GM12878 (cell line): ENCODE measurements around the gene GLG1. TPM values are rescaled to one million over a fixed set of nuclear protein-coding genes. Genes with fewer than 3 reads are reported as not detected.
"Not testable (repeated sequence)": the region's sequence is repeated elsewhere in the genome, so short reads cannot be mapped to it uniquely, and the experiment has no call there.

Source experiments
- ATAC-seq: fragments of 200-7000 bp; cut with Tn5 transposase; 3 replicates; pipeline ENCODE4 v1.9.1; 2020; ENCODE audit warnings: mild to moderate bottlenecking, moderate library complexity
- BruUV-seq: library from RNA; stranded (reverse); fragments of 400-500 nt; replicated peaks from 2 replicates; lab custom pipeline; 2021; lab: Mats Ljungman, UMichigan
- CTCF ChIA-PET: fragments of 300-600 bp; sonication (Branson Sonifier 250); formaldehyde crosslinking; extraction: SDS; loops from one replicate; lab custom pipeline; 2021; ENCODE audit warnings: inconsistent platforms; lab: Yijun Ruan, JAX
- POLR2A ChIA-PET: fragments of 350-600 bp; formaldehyde crosslinking; extraction: SDS; loops from one replicate; lab custom pipeline; 2021; ENCODE audit warnings: inconsistent platforms; lab: Charles Lee
- RAD21 ChIA-PET: fragments of 300-600 bp; sonication (Branson Sonifier 250); formaldehyde crosslinking; loops from one replicate; lab custom pipeline; 2023; ENCODE audit warnings: antibody characterized with exemption; ENCODE audit not compliant: unreplicated experiment; lab: Charles Lee
- SMC1A ChIA-PET: fragments of 300-600 bp; sonication (Branson Sonifier 250); formaldehyde crosslinking; loops from one replicate; lab custom pipeline; 2023; ENCODE audit not compliant: unreplicated experiment, uncharacterized antibody; lab: Charles Lee
- DNase-seq: peaks from one replicate; pipeline ENCODE4 v3.0.0-alpha.2; 2011; ENCODE audit warnings: low read depth, low spot score
- FAIRE-seq: peaks from 3 replicates; lab custom pipeline; 2011; peaks lifted over from hg19 to GRCh38; lab: Jason Lieb, UNC
- H2AFZ ChIP-seq: 2 replicates; pipeline ENCODE4 v1.6.0; 2011; ENCODE audit warnings: low read depth, low read length, control low read depth; ENCODE audit not compliant: control insufficient read depth
- H3K27ac ChIP-seq: 2 replicates; pipeline ENCODE4 v1.5.1; 2011; ENCODE audit warnings: control low read depth; ENCODE audit not compliant: control insufficient read depth, insufficient read depth
- H3K27me3 ChIP-seq, 2 experiments: replicated peaks in 1 of 2; 2 replicates each; pipeline versions ENCODE4 v1.6.0 to v1.6.1; 2011; ENCODE audit warnings: low read length in 1 of 2; ENCODE audit not compliant: control insufficient read depth in 2 of 2, insufficient read depth in 2 of 2
- H3K36me3 ChIP-seq, 2 experiments: 2 replicates each; pipeline ENCODE4 v1.5.1; 2011; ENCODE audit warnings: low read length in 1 of 2; ENCODE audit not compliant: control insufficient read depth in 2 of 2, insufficient read depth in 2 of 2
- H3K4me1 ChIP-seq: 2 replicates; pipeline ENCODE4 v1.6.1; 2011; ENCODE audit warnings: mild to moderate bottlenecking, low read length, moderate library complexity, mixed read lengths; ENCODE audit not compliant: control insufficient read depth, insufficient read depth
- H3K4me2 ChIP-seq: 2 replicates; pipeline ENCODE4 v1.6.0; 2011; ENCODE audit warnings: control low read depth; ENCODE audit not compliant: control insufficient read depth, insufficient read depth
- H3K4me3 ChIP-seq: fragments of 200-600 bp; sonication (generic); 2 replicates; pipeline ENCODE4 v1.5.1; 2016
- H3K79me2 ChIP-seq: 2 replicates; pipeline ENCODE4 v1.6.0; 2011; ENCODE audit warnings: low read length; ENCODE audit not compliant: control insufficient read depth, insufficient read depth
- H3K9ac ChIP-seq: 2 replicates; pipeline ENCODE4 v1.8.0; 2011; ENCODE audit warnings: low read length, control low read depth, mixed read lengths; ENCODE audit not compliant: control insufficient read depth, insufficient read depth
- H3K9me3 ChIP-seq: replicated peaks from 3 replicates; pipeline ENCODE4 v1.5.1; 2011; ENCODE audit warnings: mild to moderate bottlenecking, low read length; ENCODE audit not compliant: control insufficient read depth, insufficient read depth
- H4K20me1 ChIP-seq: 2 replicates; pipeline ENCODE4 v1.6.0; 2011; ENCODE audit not compliant: control insufficient read depth, insufficient read depth
- WGBS: methylation state at CpG from one replicate; pipeline ENCODE4 v1.1.6; 2016; ENCODE audit warnings: low lambda C conversion rate; ENCODE audit not compliant: insufficient replicate concordance, insufficient coverage; ENCODE audit errors: missing lambda C conversion rate; 5-methylcytosine and 5-hydroxymethylcytosine counted together
- in situ Hi-C: fragments of 300-500 bp; cut with MboI; formaldehyde crosslinking; loops from 9 replicates; pipeline ENCODE4 v1.14.3; 2018; ENCODE audit warnings: mixed read lengths
- intact Hi-C: fragments of 100-400 bp; cut with micrococcal nuclease; formaldehyde crosslinking; loops from one replicate; pipeline ENCODE4 v1.14.2; 2022; ENCODE audit not compliant: unreplicated experiment
- polyA plus RNA-seq, 11 experiments: library from polyadenylated mRNA; depleted of rRNA in 4 of 11; unstranded in 6 of 11; stranded (reverse) in 5 of 11; fragments of >200 nt; fragmentation: Nextera tagmentation in 4 of 11; fragmentation: Illumina TruSeq in 1 of 11; extraction: Ambion mirVana in 4 of 11; extraction: Trizol in 1 of 11; gene quantifications; 1 replicate in 1 of 11; 2 replicates in 10 of 11; pipeline versions ENCODE4 v1.2.1 to v1.2.3, GENCODE V29; 2011 to 2016; ENCODE audit warnings: inconsistent platforms in 2 of 11, missing spikeins in 2 of 11, low read depth in 1 of 11
- total RNA-seq, 4 experiments: library from RNA; depleted of rRNA in 3 of 4; stranded (reverse); fragments of >200 nt in 3 of 4; fragmentation: Illumina TruSeq in 1 of 4; extraction: Trizol in 1 of 4; gene quantifications; 2 replicates each; pipeline versions ENCODE4 v1.2.1 to v1.2.3, GENCODE V29; 2013 to 2021

GLG1 gene
- total and polyA plus RNA-seq, 10 of the 15 experiments (the other 5 are each of a cell fraction or from before 2014, with no cell fraction given): 7.6 to 49.4 (median 28.2) TPM

GRCh38 chr16:74410057-74410957 lies 196.6 kb downstream of the GLG1 start:
- in situ Hi-C loops, H3K27ac ChIP-seq, ATAC-seq, BruUV-seq, H3K9me3 ChIP-seq, H3K4me2 ChIP-seq, intact Hi-C loops, H3K9ac ChIP-seq, FAIRE-seq, H3K4me3 ChIP-seq, H3K27me3 ChIP-seq, H3K79me2 ChIP-seq, RAD21 ChIA-PET, CTCF ChIA-PET, SMC1A ChIA-PET, H2AFZ ChIP-seq, H4K20me1 ChIP-seq, POLR2A ChIA-PET, DNase-seq, H3K4me1 ChIP-seq, H3K36me3 ChIP-seq: not testable (repeated sequence)
- WGBS: 43% methylated on average over 9 of the region's 18 CpGs

DNA sequence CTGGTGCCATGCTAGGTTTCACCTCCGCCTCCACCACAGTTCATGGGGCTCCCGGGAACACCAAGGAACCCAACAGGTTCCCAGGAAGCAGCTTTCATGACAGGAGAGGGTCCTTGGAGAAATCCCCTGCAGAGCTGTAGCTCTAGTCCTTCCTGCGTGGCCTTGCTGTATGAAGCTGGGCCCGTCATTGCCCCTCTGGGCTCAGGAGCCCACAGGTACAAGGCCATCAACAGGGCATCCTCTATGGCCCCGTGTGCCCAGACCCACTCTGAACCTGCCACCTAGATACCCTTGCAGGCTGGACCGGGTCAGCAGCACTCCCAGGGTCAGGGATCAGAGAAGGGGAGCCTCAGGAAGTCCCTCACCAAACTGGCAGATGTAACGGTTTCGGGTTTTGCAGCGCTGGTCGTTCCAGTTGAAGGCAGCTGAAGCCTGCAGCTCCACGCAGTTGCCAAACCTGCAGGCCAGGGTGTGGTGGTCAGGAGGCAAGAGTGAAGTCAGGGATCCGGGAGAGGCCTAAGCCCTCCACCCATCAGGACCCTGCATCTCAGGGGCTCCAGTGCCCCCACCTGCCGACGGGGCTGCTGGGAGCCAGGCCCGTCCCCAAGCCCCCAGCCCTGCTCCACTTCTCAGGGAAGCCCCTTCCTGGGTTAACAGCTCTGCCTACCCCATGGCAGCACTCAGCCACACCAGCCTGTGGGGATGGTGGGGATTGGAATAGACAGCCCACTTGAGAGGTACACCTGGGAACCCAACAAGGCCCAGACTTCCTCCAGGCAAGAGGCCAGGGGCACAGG lies 197.5 kb downstream of the GLG1 start:
- H3K79me2 ChIP-seq, SMC1A ChIA-PET, H2AFZ ChIP-seq, FAIRE-seq, in situ Hi-C loops, H3K27ac ChIP-seq, BruUV-seq, RAD21 ChIA-PET, H3K9ac ChIP-seq, POLR2A ChIA-PET, H3K4me2 ChIP-seq, H3K4me1 ChIP-seq, H3K9me3 ChIP-seq, H3K4me3 ChIP-seq, H4K20me1 ChIP-seq, DNase-seq, ATAC-seq, intact Hi-C loops, H3K36me3 ChIP-seq, CTCF ChIA-PET, H3K27me3 ChIP-seq: not testable (repeated sequence)
- 53% methylated on average over 12 of the region's 15 CpGs for WGBS

DNA sequence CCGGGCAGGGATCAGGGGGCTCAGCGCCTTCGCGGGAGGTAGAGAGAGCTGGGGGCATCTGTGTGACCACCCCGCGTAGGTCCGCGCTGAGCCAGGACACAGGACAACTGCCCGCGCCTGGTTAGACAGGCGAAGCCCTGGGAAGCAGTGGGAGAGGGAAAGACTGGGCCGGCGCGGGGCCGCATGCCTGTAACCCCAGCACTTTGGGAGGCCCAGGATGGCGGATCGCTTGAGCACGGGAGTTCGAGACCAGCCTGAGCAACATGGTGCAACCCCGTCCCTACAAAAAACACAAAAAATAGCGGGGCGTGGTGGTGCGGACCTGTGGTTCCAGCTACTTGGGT lies 199.6 kb downstream of the GLG1 start:
- H3K4me2 ChIP-seq, H2AFZ ChIP-seq, SMC1A ChIA-PET, H3K27me3 ChIP-seq, CTCF ChIA-PET, H3K4me1 ChIP-seq, BruUV-seq, POLR2A ChIA-PET, H3K36me3 ChIP-seq, FAIRE-seq, DNase-seq, ATAC-seq, H4K20me1 ChIP-seq, H3K9ac ChIP-seq, in situ Hi-C loops, H3K27ac ChIP-seq, H3K4me3 ChIP-seq, H3K79me2 ChIP-seq, intact Hi-C loops, H3K9me3 ChIP-seq, RAD21 ChIA-PET: not testable (repeated sequence)
- 68% methylated on average over 9 of the region's 23 CpGs for WGBS
